Pancreas (tissue), 10 donors: ENCODE data around the gene DMD. TPM values are rescaled to one million over a fixed set of nuclear protein-coding genes. Genes with fewer than 3 reads are reported as not detected.

Source experiments
- ATAC-seq, 4 donors: fragments of 200-7000 bp; cut with Tn5 transposase; one replicate each; pipeline versions ENCODE4 v1.8.0 to v1.9.1; 2020; ENCODE audit warnings: mild to moderate bottlenecking in 4 of 4, moderate library complexity in 4 of 4
- DNase-seq, 6 donors: peaks; one replicate each; pipeline ENCODE4 v3.0.0-alpha.2; 2020
- FAIRE-seq: peaks from 2 replicates; lab custom pipeline; 2012; peaks lifted over from hg19 to GRCh38; lab: Jason Lieb, UNC
- H3K27ac ChIP-seq, 4 donors: fragments of 200-600 bp; sonication (generic); 1 replicate in 3 of 4; 2 replicates in 1 of 4; pipeline versions ENCODE4 v1.5.0 to v1.8.0; 2020
- H3K27me3 ChIP-seq, 4 donors: fragments of 200-600 bp; one replicate each; pipeline ENCODE4 v1.8.0; 2021
- H3K36me3 ChIP-seq, 3 donors: fragments of 200-600 bp; sonication (generic) in 1 of 3; one replicate each; pipeline versions ENCODE4 v1.5.0 to v1.8.0; 2020 to 2021
- H3K4me1 ChIP-seq, 3 donors: fragments of 200-600 bp; one replicate each; pipeline ENCODE4 v1.8.0; 2021
- H3K4me3 ChIP-seq, 4 donors: fragments of 200-600 bp; sonication (generic) in 2 of 4; one replicate each; pipeline versions ENCODE4 v1.5.0 to v1.8.0; 2020 to 2021
- H3K9me3 ChIP-seq, 4 donors: fragments of 200-600 bp; one replicate each; pipeline ENCODE4 v1.8.0; 2021
- CTCF ChIP-seq, 4 donors: fragments of 200-600 bp; sonication (generic) in 3 of 4; IDR thresholded peaks; one replicate each; pipeline versions ENCODE4 v1.5.0 to v1.8.0; 2021; ENCODE audit warnings: antibody characterized with exemption in 4 of 4
- WGBS, 2 donors: extraction: QIAGEN DNeasy Blood & Tissue Kit; methylation state at CpG; one replicate each; pipeline ENCODE4 v1.1.7; 2013; 5-methylcytosine and 5-hydroxymethylcytosine counted together
- intact Hi-C, 3 donors: fragments of 100-400 bp; cut with DNase I; formaldehyde crosslinking; loops; one replicate each; pipeline versions ENCODE4 v1.11.1 to v1.14.2; 2022
- polyA plus RNA-seq, 2 donors: library from polyadenylated mRNA; stranded (reverse); fragments of 200-250 nt; gene quantifications; one replicate each; pipeline ENCODE4 v1.2.3, GENCODE V29; 2013
- total RNA-seq, 6 donors: library from RNA; stranded (reverse); fragmentation: NEBNext Ultra II Directional in 4 of 6; extraction: Animal tissue kit (Norgen Biotek cat#: 25700) in 4 of 6; gene quantifications; one replicate each; pipeline versions ENCODE4 v1.2.1 to v1.2.4, GENCODE V29; 2021 to 2023
- donor health status: healthy with polysubstance abuse.
- donor health status: DM: no; HTN: no; CAD: no; lungs with moderate emphysema.
- donor health status: DM: no; HTN: no; CAD: no.
- donor health status: control.
- donor health status: control.
- donor health status: Bipolar disorder and iron deficiency.
- donor health status: DM: yes; HTN: yes; CAD: no.
- donor health status: DM: no; HTN: no; CAD: no.
- donor health status: DM: no; HTN: no; CAD: no.
- donor health status: DM: yes; HTN: yes; CAD: no.

Gene DMD
- total and polyA plus RNA-seq, 8 donors: 9.1 to 46.5 (median 32.1) TPM

- FAIRE-seq (no peak), DNase-seq (no peak), ATAC-seq (no peak)
- H3K27ac ChIP-seq: no peak overlapping the region
- H3K4me1 ChIP-seq: no peaks in the 10 kb centered on the region
- intact Hi-C loops: no loop called here
- WGBS, 2 donors: 70 to 73% methylated on average over 4 of the region's 4 CpGs
- TF ChIP-seq CTCF (IDR thresholded peaks at IDR 0.05): no peak
- H3K27me3 ChIP-seq: no peaks in the 10 kb centered on the region
- no peak overlapping the region for H3K4me3 ChIP-seq
- no peaks in the 10 kb centered on the region for H3K36me3 ChIP-seq
- no peaks in the 10 kb centered on the region for H3K9me3 ChIP-seq
These were observed 818.7 kb downstream of the DMD start for GRCh38 chrX:32392655-32393054.

GRCh38 chrX:32370456-32371205 lies 840.7 kb downstream of the DMD start:
- intact Hi-C loops: no loop called here
- H3K27ac ChIP-seq: no peak overlapping the region
- H3K4me1 ChIP-seq: no peaks in the 10 kb centered on the region
- FAIRE-seq: peak; percentile 17
- ATAC-seq: no peak
- H3K27me3 ChIP-seq: no peaks in the 10 kb centered on the region
- 55 to 58% methylated on average over 5 of the region's 5 CpGs for WGBS, 2 donors
- H3K9me3 ChIP-seq: no peaks in the 10 kb centered on the region
- no peak overlapping the region for H3K4me3 ChIP-seq
- no peak for DNase-seq
- no peak for TF ChIP-seq CTCF (IDR thresholded peaks at IDR 0.05)
- no peaks in the 10 kb centered on the region for H3K36me3 ChIP-seq

GRCh38 chrX:32293962-32294700 lies 917.2 kb downstream of the DMD start:
- intact Hi-C loops: no loop called here
- no peak for FAIRE-seq
- WGBS, 2 donors: 70 to 73% methylated on average over 7 of the region's 7 CpGs
- no peak for ATAC-seq
- H3K27ac ChIP-seq: no peak overlapping the region
- H3K9me3 ChIP-seq: no peaks in the 10 kb centered on the region
- DNase-seq: no peak
- no peaks in the 10 kb centered on the region for H3K4me1 ChIP-seq
- no peaks in the 10 kb centered on the region for H3K36me3 ChIP-seq
- H3K27me3 ChIP-seq: no peaks in the 10 kb centered on the region
- H3K4me3 ChIP-seq: no peak overlapping the region
- no peak for TF ChIP-seq CTCF (IDR thresholded peaks at IDR 0.05)

GRCh38 chrX:32289356-32289755 lies 922.0 kb downstream of the DMD start:
- no peak overlapping the region for H3K4me3 ChIP-seq
- H3K4me1 ChIP-seq: no peaks in the 10 kb centered on the region
- peaks cover 0 to 14% (median 0%) of the 10 kb centered on the region in 4 donors for H3K27me3 ChIP-seq
- intact Hi-C loops: no loop called here
- no peak overlapping the region for H3K27ac ChIP-seq
- no peaks in the 10 kb centered on the region for H3K36me3 ChIP-seq
- 49 to 55% methylated on average over 3 of the region's 3 CpGs for WGBS, 2 donors
- TF ChIP-seq CTCF (IDR thresholded peaks at IDR 0.05): no peak
- H3K9me3 ChIP-seq: no peaks in the 10 kb centered on the region
- DNase-seq (no peak), FAIRE-seq (no peak), ATAC-seq (no peak)

- H3K9me3 ChIP-seq: no peaks in the 10 kb centered on the region
- H3K27me3 ChIP-seq: peaks cover 0 to 7% (median 0%) of the 10 kb centered on the region in 4 donors
- FAIRE-seq: no peak
- H3K4me3 ChIP-seq: no peak overlapping the region
- no peaks in the 10 kb centered on the region for H3K36me3 ChIP-seq
- intact Hi-C loops: no loop called here
- H3K27ac ChIP-seq: no peak overlapping the region
- no peaks in the 10 kb centered on the region for H3K4me1 ChIP-seq
- TF ChIP-seq CTCF (IDR thresholded peaks at IDR 0.05): no peak
- no peak for ATAC-seq
- WGBS, 2 donors: 42 to 52% methylated on average over 1 of the region's 1 CpG
- DNase-seq: no peak
These were observed 929.5 kb downstream of the DMD start for GRCh38 chrX:32281853-32282252.
